Endometrial microvascular endothelial cells (primary cell): Measurements from ENCODE around the gene INTS12. TPM values are rescaled to one million over a fixed set of nuclear protein-coding genes. Genes with fewer than 3 reads are reported as not detected.
"Not testable (repeated sequence)": the region's sequence is repeated elsewhere in the genome, so short reads cannot be mapped to it uniquely, and the experiment has no call there.

ENCODE experiments used
- in situ Hi-C: cut with HindIII; loops from 2 replicates; pipeline ENCODE4 v1.10.0; 2017; ENCODE audit warnings: low sequenced_read_pairs, low pct_unique_long_range_greater_than_20kb; ENCODE audit errors: inconsistent ontology term
- total RNA-seq: library from RNA; depleted of rRNA; stranded (reverse); fragments of >200 nt; gene quantifications from one replicate; pipeline ENCODE4 v1.2.3, GENCODE V29; 2015; ENCODE audit errors: inconsistent ontology term

The INTS12 gene
- total RNA-seq, 1 donor from 2014 or later = 17.7 TPM

- in situ Hi-C loops = not testable (repeated sequence)
Measured at GRCh38 chr4:105695832-105696231, 12.7 kb downstream of the INTS12 start.

GRCh38 chr4:105694812-105695211 is 13.7 kb downstream of the INTS12 start:
- in situ Hi-C loops = not testable (repeated sequence)

- in situ Hi-C loops = no loop called here
Measured at GRCh38 chr4:105686571-105686970, 21.9 kb downstream of the INTS12 start.

GRCh38 chr4:105683038-105683437 is 25.5 kb downstream of the INTS12 start:
- in situ Hi-C loops = no loop called here

- in situ Hi-C loops = no loop called here
Measured at GRCh38 chr4:105679186-105679585, 29.3 kb downstream of the INTS12 start.

- in situ Hi-C loops = no loop called here
Measured at GRCh38 chr4:105677709-105678108, 30.8 kb downstream of the INTS12 start.

GRCh38 chr4:105674011-105674410 is 34.5 kb downstream of the INTS12 start:
- in situ Hi-C loops = no loop called here

GRCh38 chr4:105671301-105671700 is 37.2 kb downstream of the INTS12 start:
- in situ Hi-C loops = no loop called here

- in situ Hi-C loops = no loop called here
Measured at GRCh38 chr4:105670684-105671083, 37.8 kb downstream of the INTS12 start.

GRCh38 chr4:105666693-105667092 is 41.8 kb downstream of the INTS12 start:
- in situ Hi-C loops = no loop called here

GRCh38 chr4:105662935-105663675 is 45.4 kb downstream of the INTS12 start:
- in situ Hi-C loops = no loop called here

- in situ Hi-C loops = no loop called here
Measured at GRCh38 chr4:105661028-105661427, 47.5 kb downstream of the INTS12 start.

GRCh38 chr4:105659190-105659589 is 49.3 kb downstream of the INTS12 start:
- in situ Hi-C loops = no loop called here

- in situ Hi-C loops = no loop called here
Measured at GRCh38 chr4:105657117-105657765, 51.2 kb downstream of the INTS12 start.

- in situ Hi-C loops = no loop called here
Measured at GRCh38 chr4:105652286-105652888, 56.1 kb downstream of the INTS12 start.

- in situ Hi-C loops = no loop called here
Measured at GRCh38 chr4:105651884-105652283, 56.6 kb downstream of the INTS12 start.

- in situ Hi-C loops = no loop called here
Measured at GRCh38 chr4:105650190-105650589, 58.3 kb downstream of the INTS12 start.

- in situ Hi-C loops = no loop called here
Measured at GRCh38 chr4:105645440-105645839, 63.0 kb downstream of the INTS12 start.

- in situ Hi-C loops = no loop called here
Measured at GRCh38 chr4:105644257-105644656, 64.2 kb downstream of the INTS12 start.

- in situ Hi-C loops = no loop called here
Measured at GRCh38 chr4:105641845-105642244, 66.6 kb downstream of the INTS12 start.
